NCI-H526 (cell line): Measurements from ENCODE around the gene DTX1.

ENCODE experiments used
- DNase-seq, 2 experiments: peaks; one replicate each; lab custom pipeline; 2025; lab: John Stamatoyannopoulos, UW

DTX1 gene

GRCh38 chr12:113056631-113057488 is at the start of gene DTX1:
Gene DTX1 (plus strand): TSS chr12:113056730. CDS start chr12:113058193, 1,463 bp downstream.
- DNase-seq: no peak

GRCh38 chr12:113007166-113007565 is 49.4 kb upstream of the DTX1 start:
- no peak for DNase-seq

GRCh38 chr12:113010701-113011100 is 45.8 kb upstream of the DTX1 start:
- DNase-seq: no peak

- no peak for DNase-seq
These were observed 42.0 kb upstream of the DTX1 start for GRCh38 chr12:113014565-113014964.

- no peak for DNase-seq
These were observed 39.7 kb upstream of the DTX1 start for GRCh38 chr12:113016796-113017195.

GRCh38 chr12:113019025-113019424 is 37.5 kb upstream of the DTX1 start:
- DNase-seq: no peak

- DNase-seq: no peak
These were observed 35.0 kb upstream of the DTX1 start for GRCh38 chr12:113021500-113021899.

- DNase-seq: no peak
These were observed 33.8 kb upstream of the DTX1 start for GRCh38 chr12:113022563-113023297.

GRCh38 chr12:113027726-113028125 is 28.8 kb upstream of the DTX1 start:
- DNase-seq: no peak

GRCh38 chr12:113030875-113031525 is 25.5 kb upstream of the DTX1 start:
- peak; percentile 38 to 63 for DNase-seq

GRCh38 chr12:113039911-113040445 is 16.6 kb upstream of the DTX1 start:
- no peak for DNase-seq

- no peak for DNase-seq
These were observed 15.8 kb upstream of the DTX1 start for GRCh38 chr12:113040722-113041171.

- DNase-seq: no peak
These were observed 15.0 kb upstream of the DTX1 start for GRCh38 chr12:113041560-113041959.

- DNase-seq: no peak
These were observed 13.3 kb upstream of the DTX1 start for GRCh38 chr12:113043240-113043639.

GRCh38 chr12:113044516-113044915 is 12.0 kb upstream of the DTX1 start:
- DNase-seq: no peak

- peak; percentile 17 to 78 for DNase-seq
These were observed 7.8 kb upstream of the DTX1 start for GRCh38 chr12:113048716-113049127.

- peak; percentile 36 to 62 for DNase-seq
These were observed 6.4 kb upstream of the DTX1 start for GRCh38 chr12:113049976-113050742.

- DNase-seq: no peak
These were observed 5.7 kb upstream of the DTX1 start for GRCh38 chr12:113050795-113051194.

GRCh38 chr12:113051759-113052158 is 4.8 kb upstream of the DTX1 start:
- no peak for DNase-seq

GRCh38 chr12:113052326-113052725 is 4.2 kb upstream of the DTX1 start:
- no peak for DNase-seq

GRCh38 chr12:113054948-113055486 is 1.5 kb upstream of the DTX1 start:
- DNase-seq: no peak
